K562 (cell line): ENCODE results near the gene CEP19. TPM values are rescaled to one million over a fixed set of nuclear protein-coding genes. Genes with fewer than 3 reads are reported as not detected.

Experiments used
- ARNT ChIP-seq, 2 experiments: fragments of 450-650 bp; IDR thresholded peaks; 2 replicates each; pipeline ENCODE4 v1.6.1; 2016; ENCODE audit warnings: mild to moderate bottlenecking in 1 of 2
- CBFA2T2 ChIP-seq: fragments of 450-650 bp; conservative IDR thresholded peaks from 2 replicates; pipeline ENCODE4 v1.6.1; 2017; ENCODE audit warnings: mild to moderate bottlenecking
- CTBP1 ChIP-seq: fragments of 450-650 bp; IDR thresholded peaks from 2 replicates; pipeline ENCODE4 v1.6.1; 2016; ENCODE audit warnings: borderline replicate concordance
- FOXJ3 ChIP-seq: sonication (generic); formaldehyde crosslinking; IDR thresholded peaks from 2 replicates; pipeline ENCODE4 v1.4.0; 2020; ENCODE audit warnings: mild to moderate bottlenecking, missing genetic modification reagents
- GTF2E2 ChIP-seq: fragments of 200-800 bp; sonication (Bioruptor generic); IDR thresholded peaks from 2 replicates; pipeline ENCODE4 v1.6.1; 2016; ENCODE audit warnings: missing genetic modification characterization, missing compliant biosample characterization
- HNRNPK ChIP-seq: fragments of 200-400 bp; formaldehyde crosslinking; IDR thresholded peaks from one replicate; pipeline ENCODE4 v1.6.1; 2018; ENCODE audit warnings: mild to moderate bottlenecking, low read depth, low read length; ENCODE audit not compliant: poor library complexity, severe bottlenecking
- NONO ChIP-seq, 2 experiments: fragments of 200-400 bp in 1 of 2; fragments of 450-650 bp in 1 of 2; formaldehyde crosslinking in 1 of 2; IDR thresholded peaks; 2 replicates each; pipeline ENCODE4 v1.6.1; 2017; ENCODE audit warnings: low read depth in 2 of 2, mild to moderate bottlenecking in 2 of 2, moderate library complexity in 2 of 2, low read length in 1 of 2
- SMARCB1 ChIP-seq: IDR thresholded peaks from 2 replicates; pipeline ENCODE4 v1.6.1; 2011; ENCODE audit warnings: improper control_type of control experiment, low read depth; ENCODE audit not compliant: insufficient read length
- TARDBP ChIP-seq: fragments of 450-650 bp; IDR thresholded peaks from 2 replicates; pipeline ENCODE4 v1.6.1; 2016
- TCF3 ChIP-seq: sonication (generic); formaldehyde crosslinking; IDR thresholded peaks from 2 replicates; pipeline ENCODE4 v1.4.0; 2020; ENCODE audit warnings: mild to moderate bottlenecking, missing genetic modification reagents
- YY1 ChIP-seq, 3 experiments: IDR thresholded peaks; 2 replicates each; pipeline ENCODE4 v1.6.1; 2011; ENCODE audit warnings: low read length in 2 of 3, mild to moderate bottlenecking in 2 of 3, moderate library complexity in 2 of 3, borderline replicate concordance in 1 of 3, control low read depth in 1 of 3, low read depth in 1 of 3; ENCODE audit not compliant: insufficient read depth in 3 of 3, insufficient replicate concordance in 2 of 3, control insufficient read depth in 1 of 3, insufficient read length in 1 of 3; ENCODE audit errors: extremely low read depth in 1 of 3
- ZNF224 ChIP-seq: sonication (generic); formaldehyde crosslinking; IDR thresholded peaks from 2 replicates; pipeline ENCODE4 v1.8.0; 2022; ENCODE audit warnings: mild to moderate bottlenecking, missing genetic modification reagents
- ZNF239 ChIP-seq: fragments of 250-450 bp; sonication (Bioruptor Pico); IDR thresholded peaks from 2 replicates; pipeline ENCODE4 v1.4.0; 2020; ENCODE audit warnings: mild to moderate bottlenecking
- ZNF696 ChIP-seq: fragments of 250-450 bp; sonication (Bioruptor Pico); conservative IDR thresholded peaks from 2 replicates; pipeline ENCODE4 v1.4.0; 2020; ENCODE audit warnings: mild to moderate bottlenecking, moderate library complexity
- ZNF780A ChIP-seq: fragments of 250-450 bp; sonication (Bioruptor Pico); IDR thresholded peaks from 2 replicates; pipeline ENCODE4 v1.5.0; 2021; ENCODE audit warnings: mild to moderate bottlenecking
- polyA plus RNA-seq, 8 experiments: library from polyadenylated mRNA; depleted of rRNA in 4 of 8; stranded (reverse) in 5 of 8; unstranded in 3 of 8; fragments of >200 nt; fragmentation: Nextera tagmentation in 2 of 8; fragmentation: Illumina TruSeq in 1 of 8; extraction: Ambion mirVana in 2 of 8; extraction: Trizol in 1 of 8; gene quantifications; 2 replicates each; pipeline versions ENCODE4 v1.2.1 to v1.2.3, GENCODE V29; 2011 to 2014; ENCODE audit warnings: inconsistent platforms in 1 of 8, missing spikeins in 1 of 8
- total RNA-seq, 7 experiments: library from RNA; depleted of rRNA in 6 of 7; stranded (reverse); fragments of >200 nt in 6 of 7; fragmentation: Illumina TruSeq in 2 of 7; extraction: Trizol in 2 of 7; gene quantifications; 2 replicates each; pipeline versions ENCODE4 v1.2.1 to v1.2.3, GENCODE V29; 2011 to 2021; ENCODE audit warnings: low replicate concordance in 1 of 7
- TF ChIP-seq, protein P1 (sequence below): sonication (generic); formaldehyde crosslinking; IDR thresholded peaks from 2 replicates; pipeline ENCODE4 v1.8.0; 2022; ENCODE audit warnings: mild to moderate bottlenecking, missing genetic modification reagents
- TF ChIP-seq, protein P2 (sequence below): IDR thresholded peaks from 3 replicates; pipeline ENCODE4 v1.6.1; 2011; ENCODE audit warnings: borderline replicate concordance, mild to moderate bottlenecking; ENCODE audit not compliant: insufficient read length, insufficient read depth
- TF ChIP-seq, protein P3 (sequence below): fragments of 450-650 bp; conservative IDR thresholded peaks from 2 replicates; pipeline ENCODE4 v1.6.1; 2016; ENCODE audit warnings: missing genetic modification characterization, low read depth, mild to moderate bottlenecking, control low read depth, missing compliant biosample characterization
- TF ChIP-seq, protein P4 (sequence below): fragments of 450-650 bp; formaldehyde crosslinking; IDR thresholded peaks from 2 replicates; pipeline ENCODE4 v1.4.0; 2022; ENCODE audit warnings: mild to moderate bottlenecking, moderate library complexity
- TF ChIP-seq, protein P5 (sequence below): fragments of 150-350 bp; conservative IDR thresholded peaks from 2 replicates; pipeline ENCODE4 v1.6.1; 2014; ENCODE audit warnings: low read length

The CEP19 gene
- total and polyA plus RNA-seq, 9 of the 15 experiments (the other 6 are each of a cell fraction or from before 2014, with no cell fraction given) = 2.5 to 4.5 (median 3.7) TPM

DNA sequence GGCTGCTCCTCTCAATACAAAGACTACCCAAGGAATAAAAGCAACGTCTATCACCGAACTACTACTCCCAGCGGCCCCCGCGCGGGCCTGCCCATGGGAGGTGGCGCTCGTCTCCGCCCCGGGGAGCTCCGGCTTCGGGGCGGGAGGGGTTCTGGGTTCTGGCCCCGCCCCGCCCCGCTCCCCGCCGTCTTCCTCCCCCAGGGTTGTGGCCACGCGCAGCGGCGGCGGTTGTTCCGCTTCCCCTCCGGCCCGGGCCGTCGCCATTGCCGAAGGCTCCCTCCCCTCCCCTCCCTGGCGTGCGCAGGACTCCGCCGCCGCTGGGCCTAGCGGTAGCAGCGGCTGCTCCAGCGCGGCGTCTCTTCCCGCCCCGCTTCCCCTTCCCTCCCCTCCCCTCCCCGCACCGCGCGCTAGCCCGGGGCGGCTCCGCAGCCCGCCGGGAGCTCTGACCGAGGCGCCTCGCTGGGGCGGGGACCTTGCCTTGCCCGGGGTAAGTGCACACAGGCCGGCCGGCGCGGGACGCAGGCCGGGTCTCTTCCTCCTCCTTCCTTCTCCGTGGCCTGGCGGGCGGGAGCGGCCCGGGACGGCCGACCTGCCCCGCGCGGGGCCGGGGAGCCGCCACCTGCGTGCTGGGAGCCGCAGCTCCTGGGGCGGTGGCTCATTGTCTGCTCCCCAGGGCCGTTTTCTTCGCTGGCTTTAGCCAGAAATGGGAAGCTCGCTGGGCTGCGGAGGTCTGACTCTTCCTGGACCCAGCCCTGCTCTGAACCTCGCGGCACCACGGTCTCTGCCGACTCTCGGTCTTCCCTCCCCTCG lies 27.8 kb upstream of the CEP19 start, which contains the start of gene PAK2 (continued):
- TF ChIP-seq, protein P1, sequence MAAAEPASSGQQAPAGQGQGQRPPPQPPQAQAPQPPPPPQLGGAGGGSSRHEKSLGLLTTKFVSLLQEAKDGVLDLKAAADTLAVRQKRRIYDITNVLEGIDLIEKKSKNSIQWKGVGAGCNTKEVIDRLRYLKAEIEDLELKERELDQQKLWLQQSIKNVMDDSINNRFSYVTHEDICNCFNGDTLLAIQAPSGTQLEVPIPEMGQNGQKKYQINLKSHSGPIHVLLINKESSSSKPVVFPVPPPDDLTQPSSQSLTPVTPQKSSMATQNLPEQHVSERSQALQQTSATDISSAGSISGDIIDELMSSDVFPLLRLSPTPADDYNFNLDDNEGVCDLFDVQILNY (CRISPR knock-in tag) = no peak
- TF ChIP-seq ARNT (IDR thresholded peaks at IDR 0.05) = no peak
- TF ChIP-seq ZNF696 = no peak
- TF ChIP-seq, protein P2, sequence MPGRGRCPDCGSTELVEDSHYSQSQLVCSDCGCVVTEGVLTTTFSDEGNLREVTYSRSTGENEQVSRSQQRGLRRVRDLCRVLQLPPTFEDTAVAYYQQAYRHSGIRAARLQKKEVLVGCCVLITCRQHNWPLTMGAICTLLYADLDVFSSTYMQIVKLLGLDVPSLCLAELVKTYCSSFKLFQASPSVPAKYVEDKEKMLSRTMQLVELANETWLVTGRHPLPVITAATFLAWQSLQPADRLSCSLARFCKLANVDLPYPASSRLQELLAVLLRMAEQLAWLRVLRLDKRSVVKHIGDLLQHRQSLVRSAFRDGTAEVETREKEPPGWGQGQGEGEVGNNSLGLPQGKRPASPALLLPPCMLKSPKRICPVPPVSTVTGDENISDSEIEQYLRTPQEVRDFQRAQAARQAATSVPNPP = no peak
- TF ChIP-seq FOXJ3 (CRISPR knock-in tag) = no peak
- TF ChIP-seq ZNF239 (CRISPR knock-in tag) = no peak
- no peak for TF ChIP-seq CBFA2T2
- TF ChIP-seq GTF2E2 (tag) = 0 out of 2 replicates have a peak, but pooled peaks have one; percentile 33
- TF ChIP-seq SMARCB1 = no peak
- no peak for TF ChIP-seq ZNF224
- TF ChIP-seq, protein P3, sequence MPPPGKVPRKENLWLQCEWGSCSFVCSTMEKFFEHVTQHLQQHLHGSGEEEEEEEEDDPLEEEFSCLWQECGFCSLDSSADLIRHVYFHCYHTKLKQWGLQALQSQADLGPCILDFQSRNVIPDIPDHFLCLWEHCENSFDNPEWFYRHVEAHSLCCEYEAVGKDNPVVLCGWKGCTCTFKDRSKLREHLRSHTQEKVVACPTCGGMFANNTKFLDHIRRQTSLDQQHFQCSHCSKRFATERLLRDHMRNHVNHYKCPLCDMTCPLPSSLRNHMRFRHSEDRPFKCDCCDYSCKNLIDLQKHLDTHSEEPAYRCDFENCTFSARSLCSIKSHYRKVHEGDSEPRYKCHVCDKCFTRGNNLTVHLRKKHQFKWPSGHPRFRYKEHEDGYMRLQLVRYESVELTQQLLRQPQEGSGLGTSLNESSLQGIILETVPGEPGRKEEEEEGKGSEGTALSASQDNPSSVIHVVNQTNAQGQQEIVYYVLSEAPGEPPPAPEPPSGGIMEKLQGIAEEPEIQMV (tag) = no peak
- no peak for TF ChIP-seq ZNF780A (CRISPR knock-in tag)
- peak; percentile 43; the same call in 1 of the 2 replicates for TF ChIP-seq CTBP1
- TF ChIP-seq, protein P4, sequence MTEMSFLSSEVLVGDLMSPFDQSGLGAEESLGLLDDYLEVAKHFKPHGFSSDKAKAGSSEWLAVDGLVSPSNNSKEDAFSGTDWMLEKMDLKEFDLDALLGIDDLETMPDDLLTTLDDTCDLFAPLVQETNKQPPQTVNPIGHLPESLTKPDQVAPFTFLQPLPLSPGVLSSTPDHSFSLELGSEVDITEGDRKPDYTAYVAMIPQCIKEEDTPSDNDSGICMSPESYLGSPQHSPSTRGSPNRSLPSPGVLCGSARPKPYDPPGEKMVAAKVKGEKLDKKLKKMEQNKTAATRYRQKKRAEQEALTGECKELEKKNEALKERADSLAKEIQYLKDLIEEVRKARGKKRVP (CRISPR knock-in tag) = no peak
- TF ChIP-seq TARDBP = 0 out of 2 replicates have a peak, but pooled peaks have one; percentile 29
- TF ChIP-seq, protein P5, sequence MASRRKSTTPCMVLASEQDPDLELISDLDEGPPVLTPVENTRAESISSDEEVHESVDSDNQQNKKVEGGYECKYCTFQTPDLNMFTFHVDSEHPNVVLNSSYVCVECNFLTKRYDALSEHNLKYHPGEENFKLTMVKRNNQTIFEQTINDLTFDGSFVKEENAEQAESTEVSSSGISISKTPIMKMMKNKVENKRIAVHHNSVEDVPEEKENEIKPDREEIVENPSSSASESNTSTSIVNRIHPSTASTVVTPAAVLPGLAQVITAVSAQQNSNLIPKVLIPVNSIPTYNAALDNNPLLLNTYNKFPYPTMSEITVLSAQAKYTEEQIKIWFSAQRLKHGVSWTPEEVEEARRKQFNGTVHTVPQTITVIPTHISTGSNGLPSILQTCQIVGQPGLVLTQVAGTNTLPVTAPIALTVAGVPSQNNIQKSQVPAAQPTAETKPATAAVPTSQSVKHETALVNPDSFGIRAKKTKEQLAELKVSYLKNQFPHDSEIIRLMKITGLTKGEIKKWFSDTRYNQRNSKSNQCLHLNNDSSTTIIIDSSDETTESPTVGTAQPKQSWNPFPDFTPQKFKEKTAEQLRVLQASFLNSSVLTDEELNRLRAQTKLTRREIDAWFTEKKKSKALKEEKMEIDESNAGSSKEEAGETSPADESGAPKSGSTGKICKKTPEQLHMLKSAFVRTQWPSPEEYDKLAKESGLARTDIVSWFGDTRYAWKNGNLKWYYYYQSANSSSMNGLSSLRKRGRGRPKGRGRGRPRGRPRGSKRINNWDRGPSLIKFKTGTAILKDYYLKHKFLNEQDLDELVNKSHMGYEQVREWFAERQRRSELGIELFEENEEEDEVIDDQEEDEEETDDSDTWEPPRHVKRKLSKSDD = no peak
- peak; percentile 77 for TF ChIP-seq HNRNPK
- peak; percentile 45 to 94 (median 89) for TF ChIP-seq YY1 (IDR thresholded peaks at IDR 0.05; ENCODE audit: borderline replicate concordance in 1 of 3, control insufficient read depth in 1 of 3, extremely low read depth in 1 of 3, insufficient read depth in 3 of 3, insufficient read length in 1 of 3, insufficient replicate concordance in 2 of 3, low read depth in 1 of 3, low read length in 2 of 3)
- TF ChIP-seq TCF3 (CRISPR knock-in tag) = no peak
- peak in 1 of 2 experiments; percentile 22; a peak in 2 of 4 replicates for TF ChIP-seq NONO (IDR thresholded peaks at IDR 0.05; ENCODE audit: low read depth in 2 of 2, low read length in 1 of 2)
